HepG2 (cell line): Measurements from ENCODE around the gene FKBP1B. TPM values are rescaled to one million over a fixed set of nuclear protein-coding genes. Genes with fewer than 3 reads are reported as not detected.

Experiments
- ATAC-seq: fragments of 200-7000 bp; cut with Tn5 transposase; 3 replicates; pipeline ENCODE4 v1.9.1; 2020; ENCODE audit warnings: mild to moderate bottlenecking, moderate library complexity
- BruUV-seq: library from RNA; stranded (reverse); fragments of 400-500 nt; replicated peaks from 2 replicates; lab custom pipeline; 2021; lab: Mats Ljungman, UMichigan
- CTCF ChIA-PET: fragments of 300-600 bp; formaldehyde crosslinking; extraction: SDS; loops from one replicate; lab custom pipeline; 2021; ENCODE audit warnings: low total read pairs, inconsistent platforms, low intra/inter-chr PET ratio; lab: Yijun Ruan, JAX
- POLR2A ChIA-PET: fragments of 350-600 bp; sonication (Branson Sonifier 250); formaldehyde crosslinking; loops from one replicate; lab custom pipeline; 2020; ENCODE audit warnings: antibody characterized with exemption, inconsistent platforms; lab: Yijun Ruan, JAX
- DNase-seq: peaks from one replicate; pipeline ENCODE4 v3.0.0-alpha.2; 2015; ENCODE audit warnings: low spot score
- FAIRE-seq: peaks from 3 replicates; lab custom pipeline; 2011; peaks lifted over from hg19 to GRCh38; lab: Jason Lieb, UNC
- H2AFZ ChIP-seq: one replicate; pipeline ENCODE4 v1.6.1; 2011; ENCODE audit warnings: low read length, inconsistent platforms
- H3K27ac ChIP-seq: fragments of 300-600 bp; 3 replicates; pipeline ENCODE4 v1.8.0; 2011; ENCODE audit warnings: mixed run types, mild to moderate bottlenecking, mixed read lengths, low read length, inconsistent platforms; ENCODE audit not compliant: insufficient read depth; ENCODE audit errors: extremely low read length
- H3K27me3 ChIP-seq, 2 experiments: fragments of 200-600 bp in 1 of 2; 2 replicates in 1 of 2; 3 replicates in 1 of 2; pipeline versions ENCODE4 v1.6.0 to v1.8.0; 2011; ENCODE audit warnings: low read length in 2 of 2, mild to moderate bottlenecking in 2 of 2, moderate library complexity in 2 of 2, inconsistent platforms in 1 of 2; ENCODE audit not compliant: insufficient read depth in 2 of 2, control insufficient read depth in 1 of 2
- H3K36me3 ChIP-seq, 2 experiments: fragments of 200-600 bp in 1 of 2; replicated peaks in 1 of 2; 2 replicates in 1 of 2; 3 replicates in 1 of 2; pipeline versions ENCODE4 v1.5.1 to v1.8.0; 2011; ENCODE audit warnings: low read length in 2 of 2, inconsistent platforms in 1 of 2; ENCODE audit not compliant: insufficient read depth in 2 of 2, control insufficient read depth in 1 of 2
- H3K4me1 ChIP-seq: 2 replicates; pipeline ENCODE4 v1.5.1; 2012; ENCODE audit warnings: low read length, inconsistent platforms; ENCODE audit not compliant: insufficient read depth
- H3K4me2 ChIP-seq: 2 replicates; pipeline ENCODE4 v1.6.0; 2011; ENCODE audit warnings: low read depth, low read length, inconsistent platforms
- H3K4me3 ChIP-seq, 3 experiments: fragments of 200-600 bp in 1 of 3; sonication (generic), shearing (Covaris generic) in 1 of 3; replicated peaks in 1 of 3; 2 replicates each; pipeline ENCODE4 v1.5.1; 2011 to 2016; ENCODE audit warnings: low read length in 3 of 3, inconsistent platforms in 2 of 3, low read depth in 2 of 3, mild to moderate bottlenecking in 2 of 3, control low read depth in 1 of 3, mixed read lengths in 1 of 3; ENCODE audit not compliant: insufficient read depth in 1 of 3
- H3K79me2 ChIP-seq: one replicate; pipeline ENCODE4 v1.6.1; 2011; ENCODE audit warnings: low read length, inconsistent platforms; ENCODE audit not compliant: insufficient read depth
- H3K9ac ChIP-seq: 2 replicates; pipeline ENCODE4 v1.6.0; 2011; ENCODE audit warnings: mild to moderate bottlenecking, low read depth, low read length, inconsistent platforms; ENCODE audit not compliant: insufficient read depth
- H3K9me3 ChIP-seq: 2 replicates; pipeline ENCODE4 v1.5.1; 2012; ENCODE audit warnings: mild to moderate bottlenecking, low read length
- H4K20me1 ChIP-seq: 2 replicates; pipeline ENCODE4 v1.6.0; 2011; ENCODE audit warnings: inconsistent platforms, mild to moderate bottlenecking, low read length, moderate library complexity; ENCODE audit not compliant: insufficient read depth
- AGO2 ChIP-seq: fragments of 200-400 bp; formaldehyde crosslinking; optimal IDR thresholded peaks from 2 replicates; pipeline ENCODE3; 2017; ENCODE audit warnings: mild to moderate bottlenecking, low read depth, low read length, moderate library complexity
- GABPB1 ChIP-seq: IDR thresholded peaks from 2 replicates; pipeline ENCODE4 v1.6.1; 2016; ENCODE audit warnings: mild to moderate bottlenecking, missing genetic modification reagents, moderate library complexity, missing compliant biosample characterization
- HNRNPLL ChIP-seq: fragments of 200-400 bp; formaldehyde crosslinking; IDR thresholded peaks from 2 replicates; pipeline ENCODE4 v1.6.1; 2017; ENCODE audit warnings: mild to moderate bottlenecking, low read depth, low read length; ENCODE audit not compliant: poor library complexity, severe bottlenecking
- HOXA3 ChIP-seq: sonication (generic); formaldehyde crosslinking; IDR thresholded peaks from 2 replicates; pipeline ENCODE4 v1.5.0; 2020; ENCODE audit warnings: missing genetic modification reagents
- MAFG ChIP-seq: sonication (generic); formaldehyde crosslinking; IDR thresholded peaks from 2 replicates; pipeline ENCODE4 v1.5.1; 2020; ENCODE audit warnings: mild to moderate bottlenecking, missing genetic modification reagents
- MAX ChIP-seq: IDR thresholded peaks from 2 replicates; pipeline ENCODE4 v1.6.1; 2012; ENCODE audit warnings: inconsistent platforms
- MXD4 ChIP-seq: IDR thresholded peaks from 2 replicates; pipeline ENCODE4 v1.6.1; 2016; ENCODE audit warnings: mild to moderate bottlenecking, missing biosample characterization, missing genetic modification reagents
- TEAD3 ChIP-seq: optimal IDR thresholded peaks from 2 replicates; pipeline ENCODE3; 2016; ENCODE audit warnings: borderline replicate concordance
- TIGD3 ChIP-seq: sonication (generic); formaldehyde crosslinking; IDR thresholded peaks from 2 replicates; pipeline ENCODE4 v1.5.1; 2020; ENCODE audit warnings: mild to moderate bottlenecking, missing genetic modification reagents, borderline replicate concordance
- ZFY ChIP-seq: sonication (generic); formaldehyde crosslinking; IDR thresholded peaks from 2 replicates; pipeline ENCODE4 v1.4.0; 2020; ENCODE audit warnings: missing genetic modification reagents
- ZNF136 ChIP-seq: sonication (generic); formaldehyde crosslinking; IDR thresholded peaks from 2 replicates; pipeline ENCODE4 v1.8.1; 2022; ENCODE audit warnings: low read depth, mild to moderate bottlenecking, moderate library complexity, missing genetic modification reagents
- ZNF687 ChIP-seq: sonication (generic); formaldehyde crosslinking; IDR thresholded peaks from 2 replicates; pipeline ENCODE4 v1.5.1; 2020; ENCODE audit warnings: mild to moderate bottlenecking, missing genetic modification reagents, moderate library complexity
- WGBS: methylation state at CpG from one replicate; pipeline ENCODE4 v1.1.6; 2017; ENCODE audit warnings: low lambda C conversion rate; 5-methylcytosine and 5-hydroxymethylcytosine counted together
- in situ Hi-C: cut with HindIII; loops from 2 replicates; pipeline ENCODE4 v1.10.0; 2017; ENCODE audit warnings: low pct_unique_long_range_greater_than_20kb; ENCODE audit not compliant: extremely low pct_ligation_motif_present
- intact Hi-C: fragments of 100-400 bp; cut with micrococcal nuclease; formaldehyde crosslinking; loops from one replicate; pipeline ENCODE4 v1.10.0; 2022; ENCODE audit not compliant: unreplicated experiment
- polyA plus RNA-seq, 8 experiments: library from polyadenylated mRNA; depleted of rRNA in 3 of 8; stranded (reverse) in 7 of 8; unstranded in 1 of 8; fragments of >200 nt; fragmentation: Illumina TruSeq in 4 of 8; extraction: Trizol in 4 of 8; gene quantifications; 2 replicates each; pipeline versions ENCODE4 v1.2.1 to v1.2.3, GENCODE V29; 2011 to 2016; ENCODE audit warnings: low read depth in 4 of 8, missing spikeins in 1 of 8, mixed read lengths in 1 of 8; ENCODE audit not compliant: insufficient read depth in 1 of 8
- total RNA-seq, 5 experiments: library from RNA; depleted of rRNA; stranded (reverse); fragments of >200 nt; fragmentation: Illumina TruSeq; extraction: Trizol; gene quantifications; 2 replicates each; pipeline ENCODE4 v1.2.3, GENCODE V29; 2016; ENCODE audit warnings: low read depth in 1 of 5
- TF ChIP-seq, protein P1 (sequence below): sonication (generic); formaldehyde crosslinking; IDR thresholded peaks from 2 replicates; pipeline ENCODE4 v1.4.0; 2020; ENCODE audit warnings: missing genetic modification reagents

The FKBP1B gene
- total and polyA plus RNA-seq, 2 of the 13 experiments (the other 11 are each of a cell fraction or from before 2014, with no cell fraction given), result 35.2 to 96.3 TPM

DNA sequence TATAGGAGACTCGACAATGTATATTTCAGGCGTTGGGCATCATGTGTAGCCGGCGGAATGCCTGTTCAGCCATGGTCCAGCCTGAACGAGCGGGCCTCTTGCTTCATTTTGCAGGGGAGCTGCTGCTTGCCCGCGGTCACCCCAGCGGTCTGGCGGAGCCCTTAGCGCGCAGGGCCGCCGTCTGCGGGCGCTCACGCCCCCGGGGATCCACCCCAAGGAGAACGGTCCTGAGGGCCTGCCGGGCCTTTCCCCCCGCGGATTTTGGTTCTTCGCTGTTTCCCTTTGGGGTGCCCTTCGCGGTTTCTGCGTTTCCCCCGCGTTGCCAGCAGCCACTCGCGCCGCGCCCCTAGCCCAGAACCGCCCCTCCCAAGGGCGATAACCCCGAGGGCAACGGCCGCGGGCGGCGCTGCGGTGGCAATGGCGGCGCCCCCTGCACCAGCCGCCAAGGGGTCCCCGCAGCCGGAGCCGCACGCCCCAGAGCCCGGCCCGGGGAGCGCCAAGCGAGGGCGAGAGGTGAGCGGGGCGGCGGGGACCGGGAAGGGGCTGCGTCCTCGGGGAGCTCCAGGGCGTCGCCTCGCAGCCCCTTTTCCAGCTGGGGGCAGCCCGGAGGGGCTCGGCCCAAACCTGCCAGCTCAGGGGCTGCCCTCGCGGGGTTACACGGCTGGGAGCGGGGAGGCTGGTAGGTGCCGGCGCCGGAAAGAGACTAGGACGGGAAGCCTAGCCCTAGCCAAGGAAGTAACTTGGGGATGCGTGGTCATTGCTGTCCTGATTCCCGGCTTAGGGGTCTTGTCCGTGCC, 39.7 kb upstream of the FKBP1B start, which contains the start of gene MFSD2B:
MFSD2B (plus strand) TSS at position 406 of the 797 bp plus-strand sequence; CDS start at position 418, 12 bp downstream.
- Histone ChIP-seq H4K20me1 (no peaks in the 10 kb centered on the region), H3K9me3 (no peaks in the 10 kb centered on the region), H3K9ac (peak within 1 kb of the TSS; percentile 3; the same call in 1 of the 2 replicates), H3K27ac (no peak within 1 kb of the TSS), H3K36me3 (no peaks in the 10 kb centered on the region), H2AFZ (no peak within 1 kb of the TSS), H3K27me3 (no peaks in the 10 kb centered on the region), H3K4me3 (peak within 1 kb of the TSS in 2 of 3 experiments; percentile 14 to 51; a peak in 2 of 6 replicates), H3K4me1 (peaks cover 36% of the 10 kb centered on the region), H3K4me2 (peak within 1 kb of the TSS; percentile 73), H3K79me2 (no peaks in the 10 kb centered on the region)
- intact Hi-C loops, result no loop called here
- CTCF ChIA-PET, result interaction anchor here (0.7 kb wide), 1 partner anchor 168 kb away, joined by 3 read pairs; no protein-coding TSS in a partner anchor
- BruUV-seq, result no TSS peak
- no peak for DNase-seq
- peak; percentile 54 for ATAC-seq
- in situ Hi-C loops, result no loop called here
- POLR2A ChIA-PET, result interaction anchor here (2.3 kb wide), 1 partner anchor 38 kb away, joined by 7 read pairs; the partner anchor contains the start of gene WDCP
- FAIRE-seq, result no peak
- 75% methylated on average over 72 of the region's 75 CpGs for WGBS
- peak; percentile 24 for TF ChIP-seq AGO2
- TF ChIP-seq, protein P1, sequence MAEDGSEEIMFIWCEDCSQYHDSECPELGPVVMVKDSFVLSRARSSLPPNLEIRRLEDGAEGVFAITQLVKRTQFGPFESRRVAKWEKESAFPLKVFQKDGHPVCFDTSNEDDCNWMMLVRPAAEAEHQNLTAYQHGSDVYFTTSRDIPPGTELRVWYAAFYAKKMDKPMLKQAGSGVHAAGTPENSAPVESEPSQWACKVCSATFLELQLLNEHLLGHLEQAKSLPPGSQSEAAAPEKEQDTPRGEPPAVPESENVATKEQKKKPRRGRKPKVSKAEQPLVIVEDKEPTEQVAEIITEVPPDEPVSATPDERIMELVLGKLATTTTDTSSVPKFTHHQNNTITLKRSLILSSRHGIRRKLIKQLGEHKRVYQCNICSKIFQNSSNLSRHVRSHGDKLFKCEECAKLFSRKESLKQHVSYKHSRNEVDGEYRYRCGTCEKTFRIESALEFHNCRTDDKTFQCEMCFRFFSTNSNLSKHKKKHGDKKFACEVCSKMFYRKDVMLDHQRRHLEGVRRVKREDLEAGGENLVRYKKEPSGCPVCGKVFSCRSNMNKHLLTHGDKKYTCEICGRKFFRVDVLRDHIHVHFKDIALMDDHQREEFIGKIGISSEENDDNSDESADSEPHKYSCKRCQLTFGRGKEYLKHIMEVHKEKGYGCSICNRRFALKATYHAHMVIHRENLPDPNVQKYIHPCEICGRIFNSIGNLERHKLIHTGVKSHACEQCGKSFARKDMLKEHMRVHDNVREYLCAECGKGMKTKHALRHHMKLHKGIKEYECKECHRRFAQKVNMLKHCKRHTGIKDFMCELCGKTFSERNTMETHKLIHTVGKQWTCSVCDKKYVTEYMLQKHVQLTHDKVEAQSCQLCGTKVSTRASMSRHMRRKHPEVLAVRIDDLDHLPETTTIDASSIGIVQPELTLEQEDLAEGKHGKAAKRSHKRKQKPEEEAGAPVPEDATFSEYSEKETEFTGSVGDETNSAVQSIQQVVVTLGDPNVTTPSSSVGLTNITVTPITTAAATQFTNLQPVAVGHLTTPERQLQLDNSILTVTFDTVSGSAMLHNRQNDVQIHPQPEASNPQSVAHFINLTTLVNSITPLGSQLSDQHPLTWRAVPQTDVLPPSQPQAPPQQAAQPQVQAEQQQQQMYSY (CRISPR knock-in tag), result no peak
- peak; percentile 69; the same call in 1 of the 2 replicates for TF ChIP-seq ZNF687 (CRISPR knock-in tag)
- peak; percentile 61 for TF ChIP-seq HNRNPLL
- TF ChIP-seq MAFG (CRISPR knock-in tag), result no peak
- peak; percentile 20; the same call in 1 of the 2 replicates for TF ChIP-seq ZFY (CRISPR knock-in tag)
- TF ChIP-seq HOXA3, result peak; percentile 22; the same call in 1 of the 2 replicates
- TF ChIP-seq TIGD3 (CRISPR knock-in tag), result no peak
- TF ChIP-seq MXD4 (CRISPR knock-in tag), result no peak
- TF ChIP-seq GABPB1 (CRISPR knock-in tag), result peak; percentile 17; the same call in 1 of the 2 replicates
- no peak for TF ChIP-seq ZNF136 (CRISPR knock-in tag)
- TF ChIP-seq TEAD3 (CRISPR knock-in tag), result no peak
- peak; percentile 7; the same call in 1 of the 2 replicates for TF ChIP-seq MAX
